ENCODE data around the gene JAK3.

The JAK3 gene

GRCh38 chr19:17837972-17838371 is 9.8 kb downstream of the JAK3 start:
- DNase-seq, result no peak

- DNase-seq, result no peak
Observed at GRCh38 chr19:17836530-17836929, 11.3 kb downstream of the JAK3 start.

- no peak for DNase-seq
Observed at GRCh38 chr19:17835182-17836006, 12.4 kb downstream of the JAK3 start.

- DNase-seq, result peak in 1 of 2 donors; percentile 25
Observed at GRCh38 chr19:17834350-17835181, 13.2 kb downstream of the JAK3 start.

- DNase-seq, result no peak
Observed at GRCh38 chr19:17832443-17833208, 15.2 kb downstream of the JAK3 start.

GRCh38 chr19:17831419-17831888 is 16.3 kb downstream of the JAK3 start:
- no peak for DNase-seq

- peak; percentile 45 to 57 for DNase-seq
Observed at GRCh38 chr19:17830567-17831418, 17.0 kb downstream of the JAK3 start.

GRCh38 chr19:17829855-17830566 is 17.8 kb downstream of the JAK3 start:
- no peak for DNase-seq

- DNase-seq, result no peak
Observed at GRCh38 chr19:17826508-17827056, 21.2 kb downstream of the JAK3 start.

GRCh38 chr19:17824339-17824738 is 23.4 kb downstream of the JAK3 start:
- DNase-seq, result no peak

- DNase-seq, result no peak
Observed at GRCh38 chr19:17821190-17821589, 26.6 kb downstream of the JAK3 start, which contains the start of gene INSL3. TSS of gene INSL3 (minus strand) at chr19:17821519. CDS start at chr19:17821506, 13 bp downstream.

- no peak for DNase-seq
Observed at GRCh38 chr19:17817668-17818363, 30.0 kb downstream of the JAK3 start.

- DNase-seq, result no peak
Observed at GRCh38 chr19:17812099-17812498, 35.7 kb downstream of the JAK3 start.

- DNase-seq, result no peak
Observed at GRCh38 chr19:17811681-17812080, 36.1 kb downstream of the JAK3 start.

- no peak for DNase-seq
Observed at GRCh38 chr19:17811103-17811502, 36.7 kb downstream of the JAK3 start.

GRCh38 chr19:17807731-17808316 is 40.0 kb downstream of the JAK3 start:
- no peak for DNase-seq

GRCh38 chr19:17806945-17807344 is 40.8 kb downstream of the JAK3 start:
- no peak for DNase-seq

- DNase-seq, result no peak
Observed at GRCh38 chr19:17805427-17805826, 42.4 kb downstream of the JAK3 start.

- peak; percentile 19 to 51 for DNase-seq
Observed at GRCh38 chr19:17803264-17803896, 44.4 kb downstream of the JAK3 start.
